Neural progenitor cell (in vitro differentiated cells): Measurements from ENCODE around the gene FLII. TPM values are rescaled to one million over a fixed set of nuclear protein-coding genes. Genes with fewer than 3 reads are reported as not detected.

Experiments used
- DNase-seq: peaks from one replicate; pipeline ENCODE4 v3.0.0-alpha.2; 2016; ENCODE audit warnings: low spot score
- H2AFZ ChIP-seq: fragments of 200-600 bp; sonication (generic); replicated peaks from 2 replicates; pipeline ENCODE4 v1.6.1; 2016; ENCODE audit warnings: antibody characterized with exemption
- H3F3A ChIP-seq: fragments of 200-600 bp; sonication (generic); 2 replicates; pipeline ENCODE4 v1.6.1; 2016; ENCODE audit warnings: antibody characterized with exemption, low read depth
- H3K27ac ChIP-seq: fragments of 200-600 bp; sonication (generic); 2 replicates; pipeline ENCODE4 v1.5.1; 2016; ENCODE audit warnings: mild to moderate bottlenecking
- H3K27me3 ChIP-seq: fragments of 200-600 bp; sonication (generic); 2 replicates; pipeline ENCODE4 v1.6.1; 2016; ENCODE audit warnings: mild to moderate bottlenecking, moderate library complexity
- H3K36me3 ChIP-seq: fragments of 200-600 bp; sonication (generic); 2 replicates; pipeline ENCODE4 v1.5.1; 2016
- H3K4me1 ChIP-seq: fragments of 200-600 bp; sonication (generic); 2 replicates; pipeline ENCODE4 v1.6.1; 2016; ENCODE audit warnings: mixed run types
- H3K4me2 ChIP-seq: fragments of 200-600 bp; sonication (generic); 2 replicates; pipeline ENCODE4 v1.6.1; 2016
- H3K4me3 ChIP-seq: fragments of 200-600 bp; sonication (generic); 2 replicates; pipeline ENCODE4 v1.5.1; 2016
- H3K79me2 ChIP-seq: fragments of 200-600 bp; sonication (generic); 2 replicates; pipeline ENCODE4 v1.6.1; 2016; ENCODE audit warnings: low read depth
- H3K9ac ChIP-seq: fragments of 200-600 bp; sonication (generic); 2 replicates; pipeline ENCODE4 v1.6.1; 2016
- H3K9me3 ChIP-seq: fragments of 200-600 bp; sonication (generic); 2 replicates; pipeline ENCODE4 v1.5.1; 2016; ENCODE audit warnings: low read depth
- H4K20me1 ChIP-seq: fragments of 200-600 bp; sonication (generic); 2 replicates; pipeline ENCODE4 v1.6.1; 2016; ENCODE audit warnings: low read depth
- H3K27ac Mint-ChIP-seq: 3 replicates; pipeline ENCODE4 v1.8.0; 2021; ENCODE audit warnings: mixed read lengths
- H3K27me3 Mint-ChIP-seq: 2 replicates; pipeline ENCODE4 v1.8.0; 2022; ENCODE audit warnings: low read depth, mild to moderate bottlenecking, inconsistent platforms, moderate library complexity, mixed read lengths; ENCODE audit not compliant: insufficient read depth
- H3K36me3 Mint-ChIP-seq: 3 replicates; pipeline ENCODE4 v1.8.0; 2021; ENCODE audit warnings: mixed read lengths
- H3K4me1 Mint-ChIP-seq: 3 replicates; pipeline ENCODE4 v1.8.0; 2021; ENCODE audit warnings: mixed read lengths
- H3K4me3 Mint-ChIP-seq: 3 replicates; pipeline ENCODE4 v1.8.0; 2021; ENCODE audit warnings: mild to moderate bottlenecking, moderate library complexity, mixed read lengths
- H3K9me3 Mint-ChIP-seq: 3 replicates; pipeline ENCODE4 v1.8.0; 2020; ENCODE audit warnings: mixed read lengths
- CTCF ChIP-seq: fragments of 200-600 bp; sonication (generic); IDR thresholded peaks from 2 replicates; pipeline ENCODE4 v1.5.1; 2017; ENCODE audit warnings: antibody characterized with exemption, mild to moderate bottlenecking
- EZH2 ChIP-seq: fragments of 200-600 bp; sonication (generic); IDR thresholded peaks from 2 replicates; pipeline ENCODE4 v1.6.1; 2017; ENCODE audit warnings: antibody characterized with exemption, mild to moderate bottlenecking, moderate library complexity
- EZH2phosphoT487 ChIP-seq: fragments of 200-600 bp; sonication (generic); IDR thresholded peaks from 2 replicates; pipeline ENCODE4 v1.6.1; 2017; ENCODE audit warnings: antibody characterized with exemption
- total RNA-seq: library from RNA; depleted of rRNA; stranded (reverse); fragments of >200 nt; gene quantifications from 2 replicates; pipeline ENCODE4 v1.2.3, GENCODE V29; 2015; ENCODE audit warnings: low replicate concordance

Gene FLII
- total RNA-seq, 1 donor from 2014 or later, result 117 TPM

GRCh38 chr17:18248300-18248731 lies 10.2 kb downstream of the FLII start:
- Histone ChIP-seq H3K27me3 (no peaks in the 10 kb centered on the region), H3K4me2 (no peak overlapping the region), H3F3A (peaks cover 32% of the 10 kb centered on the region), H2AFZ (no peak overlapping the region), H3K36me3 (no peaks in the 10 kb centered on the region), H4K20me1 (peaks cover 40% of the 10 kb centered on the region), H3K9ac (no peak overlapping the region), H3K79me2 (no peaks in the 10 kb centered on the region), H3K27ac (no peak overlapping the region), H3K4me3 (no peak overlapping the region), H3K4me1 (peaks cover 9% of the 10 kb centered on the region), H3K9me3 (no peaks in the 10 kb centered on the region)
- H3K4me3 Mint-ChIP-seq, result no peak overlapping the region
- TF ChIP-seq EZH2 (no peak), CTCF (peak; percentile 81)
- H3K9me3 Mint-ChIP-seq, result no peaks in the 10 kb centered on the region
- H3K27me3 Mint-ChIP-seq, result peaks cover 12% of the 10 kb centered on the region
- H3K36me3 Mint-ChIP-seq, result peaks cover 10% of the 10 kb centered on the region
- peaks cover 21% of the 10 kb centered on the region for H3K4me1 Mint-ChIP-seq
- peak; percentile 72 for DNase-seq
- peak overlapping the region; percentile 80 for H3K27ac Mint-ChIP-seq

GRCh38 chr17:18247613-18248001 lies 10.9 kb downstream of the FLII start:
- Histone ChIP-seq H3K9ac (no peak overlapping the region), H3K27me3 (no peaks in the 10 kb centered on the region), H3K27ac (no peak overlapping the region), H3K9me3 (no peaks in the 10 kb centered on the region), H3K36me3 (no peaks in the 10 kb centered on the region), H3K4me3 (no peak overlapping the region), H2AFZ (no peak overlapping the region), H4K20me1 (peaks cover 40% of the 10 kb centered on the region), H3K4me2 (no peak overlapping the region), H3F3A (peaks cover 32% of the 10 kb centered on the region), H3K4me1 (peaks cover 9% of the 10 kb centered on the region), H3K79me2 (no peaks in the 10 kb centered on the region)
- peaks cover 13% of the 10 kb centered on the region for H3K36me3 Mint-ChIP-seq
- H3K9me3 Mint-ChIP-seq, result no peaks in the 10 kb centered on the region
- TF ChIP-seq CTCF, result no peak
- no peak for TF ChIP-seq EZH2
- TF ChIP-seq EZH2phosphoT487, result no peak
- H3K4me1 Mint-ChIP-seq, result peaks cover 21% of the 10 kb centered on the region
- H3K27me3 Mint-ChIP-seq, result peaks cover 12% of the 10 kb centered on the region
- DNase-seq, result no peak
- H3K27ac Mint-ChIP-seq, result no peak overlapping the region
- no peak overlapping the region for H3K4me3 Mint-ChIP-seq

- DNase-seq, result peak; percentile 85
- no peaks in the 10 kb centered on the region for H3K36me3 ChIP-seq
- no peak overlapping the region for H3K9ac ChIP-seq
- TF ChIP-seq EZH2 (no peak), EZH2phosphoT487 (no peak), CTCF (no peak)
- no peaks in the 10 kb centered on the region for H3K27me3 ChIP-seq
- H3K4me2 ChIP-seq, result peak overlapping the region; percentile 76
- H3K9me3 ChIP-seq, result no peaks in the 10 kb centered on the region
- H3K27ac Mint-ChIP-seq, result no peak overlapping the region
- H3K9me3 Mint-ChIP-seq, result no peaks in the 10 kb centered on the region
- H3K4me3 Mint-ChIP-seq, result peak overlapping the region; percentile 74
- peak overlapping the region; percentile 33 for H3K4me3 ChIP-seq
- peaks cover 9% of the 10 kb centered on the region for H3K4me1 ChIP-seq
- no peaks in the 10 kb centered on the region for H3K79me2 ChIP-seq
- peaks cover 21% of the 10 kb centered on the region for H3K4me1 Mint-ChIP-seq
- peaks cover 12% of the 10 kb centered on the region for H3K27me3 Mint-ChIP-seq
- no peak overlapping the region for H3K27ac ChIP-seq
- H4K20me1 ChIP-seq, result peaks cover 40% of the 10 kb centered on the region
- peaks cover 32% of the 10 kb centered on the region for H3F3A ChIP-seq
- H2AFZ ChIP-seq, result no peak overlapping the region
- peaks cover 13% of the 10 kb centered on the region for H3K36me3 Mint-ChIP-seq
Observed at GRCh38 chr17:18246880-18247612, 11.5 kb downstream of the FLII start.
